Liver (tissue), 9 donors: ENCODE measurements around the gene LTN1. TPM values are rescaled to one million over a fixed set of nuclear protein-coding genes. Genes with fewer than 3 reads are reported as not detected.
A peak's percentile ranks its signal among the peaks of the same experiment; 100 is the strongest.

ENCODE experiments used
- DNase-seq: peaks from one replicate; pipeline ENCODE4 v3.0.0-alpha.2; 2017; ENCODE audit warnings: low spot score
- H3K27ac ChIP-seq, 2 donors: one replicate each; pipeline ENCODE4 v1.7.0; 2013; ENCODE audit warnings: inconsistent platforms in 2 of 2, low read length in 2 of 2, control low read depth in 1 of 2, low read depth in 1 of 2, mild to moderate bottlenecking in 1 of 2
- H3K27me3 ChIP-seq, 4 donors: one replicate each; pipeline versions ENCODE4 v1.6.1 to v1.7.0; 2013; ENCODE audit warnings: low read length in 3 of 4, inconsistent platforms in 1 of 4, mild to moderate bottlenecking in 1 of 4, moderate library complexity in 1 of 4; ENCODE audit not compliant: control insufficient read depth in 4 of 4, insufficient read depth in 4 of 4
- H3K36me3 ChIP-seq, 4 donors: one replicate each; pipeline versions ENCODE4 v1.6.1 to v1.7.0; 2013; ENCODE audit warnings: low read length in 3 of 4, mild to moderate bottlenecking in 3 of 4, low read depth in 1 of 4, moderate library complexity in 1 of 4; ENCODE audit not compliant: control insufficient read depth in 4 of 4, insufficient read depth in 3 of 4
- H3K4me1 ChIP-seq, 4 donors: one replicate each; pipeline versions ENCODE4 v1.6.1 to v1.7.0; 2013; ENCODE audit warnings: low read length in 3 of 4, mild to moderate bottlenecking in 3 of 4, moderate library complexity in 1 of 4; ENCODE audit not compliant: control insufficient read depth in 4 of 4, insufficient read depth in 4 of 4
- H3K4me3 ChIP-seq, 3 donors: one replicate each; pipeline versions ENCODE4 v1.6.1 to v1.7.0; 2013; ENCODE audit warnings: low read length in 3 of 3, control low read depth in 1 of 3, low read depth in 1 of 3, mild to moderate bottlenecking in 1 of 3
- H3K9ac ChIP-seq, 2 donors: one replicate each; pipeline ENCODE4 v1.7.0; 2013; ENCODE audit warnings: low read length in 2 of 2, mild to moderate bottlenecking in 2 of 2, moderate library complexity in 2 of 2, control low read depth in 1 of 2, low read depth in 1 of 2
- H3K9me3 ChIP-seq, 4 donors: one replicate each; pipeline versions ENCODE4 v1.6.1 to v1.7.0; 2013; ENCODE audit warnings: low read length in 3 of 4; ENCODE audit not compliant: control insufficient read depth in 4 of 4
- CTCF ChIP-seq: fragments of 150-350 bp; IDR thresholded peaks from 2 replicates; pipeline ENCODE4 v1.5.1; 2017; ENCODE audit warnings: improper control_type of control experiment, low read depth, low read length; ENCODE audit not compliant: missing input control
- EGR1 ChIP-seq, 2 donors: IDR thresholded peaks; 2 replicates each; pipeline ENCODE4 v1.6.1; 2016 to 2018; ENCODE audit warnings: antibody characterized with exemption in 2 of 2, low read depth in 2 of 2
- FOXA1 ChIP-seq: IDR thresholded peaks from 2 replicates; pipeline ENCODE4 v1.6.1; 2016; ENCODE audit warnings: antibody characterized with exemption
- FOXA2 ChIP-seq: IDR thresholded peaks from 2 replicates; pipeline ENCODE4 v1.6.1; 2016; ENCODE audit warnings: antibody characterized with exemption
- GABPA ChIP-seq, 2 donors: IDR thresholded peaks in 1 of 2; conservative IDR thresholded peaks in 1 of 2; 2 replicates each; pipeline ENCODE4 v1.6.1; 2016; ENCODE audit warnings: antibody characterized with exemption in 2 of 2, mild to moderate bottlenecking in 1 of 2, moderate library complexity in 1 of 2
- HNF4A ChIP-seq, 2 donors: conservative IDR thresholded peaks; 2 replicates each; pipeline ENCODE4 v1.6.1; 2016; ENCODE audit warnings: antibody characterized with exemption in 2 of 2, mild to moderate bottlenecking in 2 of 2
- MAX ChIP-seq: IDR thresholded peaks from 2 replicates; pipeline ENCODE4 v1.6.1; 2016; ENCODE audit warnings: antibody characterized with exemption
- RAD21 ChIP-seq, 2 donors: IDR thresholded peaks; 2 replicates each; pipeline ENCODE4 v1.6.1; 2016; ENCODE audit warnings: antibody characterized with exemption in 2 of 2, mild to moderate bottlenecking in 2 of 2
- REST ChIP-seq: IDR thresholded peaks from 2 replicates; pipeline ENCODE4 v1.6.1; 2016; ENCODE audit warnings: antibody characterized with exemption, mild to moderate bottlenecking
- RXRA ChIP-seq, 2 donors: IDR thresholded peaks; 2 replicates each; pipeline ENCODE4 v1.6.1; 2017 to 2018; ENCODE audit warnings: antibody characterized with exemption in 2 of 2, mild to moderate bottlenecking in 1 of 2
- SP1 ChIP-seq: IDR thresholded peaks from 2 replicates; pipeline ENCODE4 v1.6.1; 2018; ENCODE audit warnings: antibody characterized with exemption, mild to moderate bottlenecking
- TAF1 ChIP-seq: conservative IDR thresholded peaks from 2 replicates; pipeline ENCODE4 v1.6.1; 2016; ENCODE audit warnings: antibody characterized with exemption, mild to moderate bottlenecking
- YY1 ChIP-seq: IDR thresholded peaks from 2 replicates; pipeline ENCODE4 v1.6.1; 2016; ENCODE audit warnings: antibody characterized with exemption, mild to moderate bottlenecking
- ZBTB33 ChIP-seq: IDR thresholded peaks from 2 replicates; pipeline ENCODE4 v1.6.1; 2016; ENCODE audit warnings: antibody characterized with exemption
- WGBS: extraction: QIAGEN DNeasy Blood & Tissue Kit; methylation state at CpG from one replicate; pipeline ENCODE4 v1.1.7; 2013; 5-methylcytosine and 5-hydroxymethylcytosine counted together
- polyA plus RNA-seq, 2 donors: library from polyadenylated mRNA; stranded (reverse) in 1 of 2; unstranded in 1 of 2; fragments of 200-250 nt in 1 of 2; fragments of >200 nt in 1 of 2; fragmentation: Nextera tagmentation in 1 of 2; extraction: Ambion mirVana in 1 of 2; gene quantifications; one replicate each; pipeline versions ENCODE4 v1.2.1 to v1.2.3, GENCODE V29; 2013 to 2015
- total RNA-seq, 2 donors: library from RNA; depleted of rRNA; stranded (reverse); fragments of >200 nt; gene quantifications; one replicate each; pipeline ENCODE4 v1.2.3, GENCODE V29; 2014
- donor health status: healthy.
- donor health status: healthy.
- donor health status: healthy.
- donor health status: healthy.
- donor health status: healthy.

Gene LTN1
- total and polyA plus RNA-seq, 4 donors = 3.9 to 22.1 (median 9.6) TPM

- Histone ChIP-seq H3K36me3 (peaks cover 0 to 8% (median 5%) of the 10 kb centered on the region in 4 donors), H3K4me1 (peaks cover 0 to 3% (median 2%) of the 10 kb centered on the region in 4 donors), H3K9ac (peak overlapping the region; percentile 84 to 98), H3K4me3 (peak overlapping the region; percentile 75 to 88 (median 84)), H3K9me3 (no peaks in the 10 kb centered on the region), H3K27ac (peak overlapping the region; percentile 75 to 89), H3K27me3 (no peaks in the 10 kb centered on the region)
- under 1% methylated on average over 41 of the region's 41 CpGs for WGBS
- peak; percentile 91 for DNase-seq
- TF ChIP-seq RXRA (IDR thresholded peaks at IDR 0.05) = peak; percentile 44 to 66
- TF ChIP-seq REST = peak; percentile 90
- peak; percentile 97 for TF ChIP-seq TAF1
- peak in 1 of 2 donors; percentile 42 for TF ChIP-seq HNF4A (conservative IDR thresholded peaks at IDR 0.05)
- no peak for TF ChIP-seq FOXA2
- no peak for TF ChIP-seq FOXA1
- peak; percentile 11 to 39 for TF ChIP-seq RAD21 (IDR thresholded peaks at IDR 0.05)
- TF ChIP-seq CTCF = no peak
- TF ChIP-seq SP1 = peak; percentile 58
- TF ChIP-seq GABPA (IDR thresholded peaks at IDR 0.05 in 1 of 2, conservative IDR thresholded peaks at IDR 0.05 in 1 of 2) = peak; percentile 85 to 96
- peak; percentile 64 for TF ChIP-seq ZBTB33
- no peak for TF ChIP-seq EGR1 (IDR thresholded peaks at IDR 0.05; ENCODE audit: low read depth in 2 of 2)
- peak; percentile 71 for TF ChIP-seq YY1
- peak; percentile 96 for TF ChIP-seq MAX
Measured at GRCh38 chr21:29002442-29003144, 9.9 kb upstream of the LTN1 start.

GRCh38 chr21:28993293-28993629 is 584 bp upstream of the LTN1 start:
- H3K27me3 ChIP-seq = no peaks in the 10 kb centered on the region
- no peak for DNase-seq
- peak; percentile 1 for TF ChIP-seq FOXA1
- TF ChIP-seq EGR1 (IDR thresholded peaks at IDR 0.05; ENCODE audit: low read depth in 2 of 2) = no peak
- peak overlapping the region; percentile 51 to 57 for H3K27ac ChIP-seq
- peak overlapping the region in 1 of 2 donors; percentile 90 for H3K9ac ChIP-seq
- H3K4me1 ChIP-seq = peaks cover 0 to 25% (median 20%) of the 10 kb centered on the region in 4 donors
- 47% methylated on average over 4 of the region's 4 CpGs for WGBS
- peak overlapping the region; percentile 37 to 85 (median 50) for H3K4me3 ChIP-seq
- no peaks in the 10 kb centered on the region for H3K36me3 ChIP-seq
- no peaks in the 10 kb centered on the region for H3K9me3 ChIP-seq
